Stimulated activated naive CD8-positive, alpha-beta T cell treated with anti-CD3 and anti-CD28 coated beads, Interleukin-15, amount 100 ng/mL, for 72 hours (primary cell): ENCODE results near the gene CHD6.

Experiments
- ATAC-seq: fragments of 150-1000 bp; cut with Tn5 transposase; 2 replicates; pipeline ENCODE4 v1.10.0; 2021; ENCODE audit warnings: mild to moderate bottlenecking, moderate library complexity
- DNase-seq, 2 donors: peaks; one replicate each; pipeline ENCODE4 v3.0.0; 2021 to 2022
- H3K27ac Mint-ChIP-seq, 2 donors: one replicate each; pipeline ENCODE4 v1.8.0; 2022; ENCODE audit warnings: mild to moderate bottlenecking in 2 of 2, mixed read lengths in 2 of 2, moderate library complexity in 2 of 2
- H3K27me3 Mint-ChIP-seq: one replicate; pipeline ENCODE4 v1.8.0; 2022; ENCODE audit warnings: mixed read lengths
- H3K4me1 Mint-ChIP-seq: one replicate; pipeline ENCODE4 v1.8.0; 2022; ENCODE audit warnings: mild to moderate bottlenecking, mixed read lengths
- H3K4me3 Mint-ChIP-seq, 2 donors: one replicate each; pipeline ENCODE4 v1.8.0; 2022; ENCODE audit warnings: mild to moderate bottlenecking in 2 of 2, mixed read lengths in 2 of 2, moderate library complexity in 1 of 2
- H3K9me3 Mint-ChIP-seq, 2 donors: one replicate each; pipeline ENCODE4 v1.8.0; 2022; ENCODE audit warnings: mixed read lengths in 2 of 2

CHD6 gene

GRCh38 chr20:41631826-41632225 is 13.6 kb upstream of the CHD6 start:
- no peak overlapping the region for H3K27ac Mint-ChIP-seq
- H3K27me3 Mint-ChIP-seq, result peaks cover 7% of the 10 kb centered on the region
- ATAC-seq, result no peak
- no peaks in the 10 kb centered on the region for H3K9me3 Mint-ChIP-seq
- no peak for DNase-seq
- no peak overlapping the region for H3K4me3 Mint-ChIP-seq
- H3K4me1 Mint-ChIP-seq, result no peaks in the 10 kb centered on the region

GRCh38 chr20:41630846-41631245 is 12.7 kb upstream of the CHD6 start:
- no peak for DNase-seq
- H3K9me3 Mint-ChIP-seq, result no peaks in the 10 kb centered on the region
- no peaks in the 10 kb centered on the region for H3K4me1 Mint-ChIP-seq
- no peak overlapping the region for H3K4me3 Mint-ChIP-seq
- no peak for ATAC-seq
- no peak overlapping the region for H3K27ac Mint-ChIP-seq
- peaks cover 7% of the 10 kb centered on the region for H3K27me3 Mint-ChIP-seq

GRCh38 chr20:41627611-41628244 is 9.6 kb upstream of the CHD6 start:
- DNase-seq, result no peak
- ATAC-seq, result no peak

GRCh38 chr20:41627001-41627495 is 8.9 kb upstream of the CHD6 start:
- Mint-ChIP-seq H3K4me1 (no peaks in the 10 kb centered on the region), H3K27me3 (peaks cover 7% of the 10 kb centered on the region), H3K27ac (no peak overlapping the region), H3K4me3 (no peak overlapping the region), H3K9me3 (no peaks in the 10 kb centered on the region)
- DNase-seq, result no peak
- ATAC-seq, result no peak

More at GRCh38 chr20:41627611-41628244, 9.6 kb upstream of the CHD6 start:
- Mint-ChIP-seq H3K4me3 (no peak overlapping the region), H3K9me3 (no peaks in the 10 kb centered on the region), H3K4me1 (no peaks in the 10 kb centered on the region), H3K27me3 (peaks cover 7% of the 10 kb centered on the region), H3K27ac (no peak overlapping the region)

GRCh38 chr20:41623625-41624375 is 5.6 kb upstream of the CHD6 start:
- no peak for ATAC-seq
- peaks cover 7% of the 10 kb centered on the region for H3K27me3 Mint-ChIP-seq
- peaks cover 10% of the 10 kb centered on the region for H3K4me1 Mint-ChIP-seq
- no peak overlapping the region for H3K27ac Mint-ChIP-seq
- no peak for DNase-seq
- no peaks in the 10 kb centered on the region for H3K9me3 Mint-ChIP-seq
- no peak overlapping the region for H3K4me3 Mint-ChIP-seq

- Mint-ChIP-seq H3K27me3 (peaks cover 2% of the 10 kb centered on the region), H3K4me1 (peaks cover 10% of the 10 kb centered on the region), H3K4me3 (no peak overlapping the region), H3K27ac (no peak overlapping the region), H3K9me3 (no peaks in the 10 kb centered on the region)
- ATAC-seq (no peak), DNase-seq (no peak)
These were observed 4.4 kb upstream of the CHD6 start for GRCh38 chr20:41622584-41622983.

GRCh38 chr20:41621971-41622370 is 3.8 kb upstream of the CHD6 start:
- Mint-ChIP-seq H3K27ac (no peak overlapping the region), H3K4me1 (peaks cover 15% of the 10 kb centered on the region), H3K4me3 (no peak overlapping the region), H3K27me3 (no peaks in the 10 kb centered on the region), H3K9me3 (no peaks in the 10 kb centered on the region)
- no peak for ATAC-seq
- DNase-seq, result no peak

GRCh38 chr20:41621421-41621820 is 3.2 kb upstream of the CHD6 start:
- Mint-ChIP-seq H3K4me1 (peaks cover 21% of the 10 kb centered on the region), H3K9me3 (no peaks in the 10 kb centered on the region), H3K4me3 (no peak overlapping the region), H3K27ac (no peak overlapping the region), H3K27me3 (no peaks in the 10 kb centered on the region)
- DNase-seq, result no peak
- ATAC-seq, result no peak

GRCh38 chr20:41619360-41620100 is 1.4 kb upstream of the CHD6 start:
- Mint-ChIP-seq H3K4me1 (peaks cover 39% of the 10 kb centered on the region), H3K27me3 (no peaks in the 10 kb centered on the region), H3K9me3 (no peaks in the 10 kb centered on the region), H3K27ac (no peak overlapping the region), H3K4me3 (peak overlapping the region; percentile 12 to 95)
- DNase-seq (no peak), ATAC-seq (no peak)

- no peaks in the 10 kb centered on the region for H3K27me3 Mint-ChIP-seq
- DNase-seq (no peak), ATAC-seq (no peak)
- H3K9me3 Mint-ChIP-seq, result no peaks in the 10 kb centered on the region
- H3K4me3 Mint-ChIP-seq, result peak overlapping the region; percentile 82 to 95
- H3K27ac Mint-ChIP-seq, result no peak overlapping the region
- peaks cover 42% of the 10 kb centered on the region for H3K4me1 Mint-ChIP-seq
These were observed 682 bp upstream of the CHD6 start for GRCh38 chr20:41618807-41619311.

- ATAC-seq, result peak; percentile 11
- Mint-ChIP-seq H3K27me3 (no peaks in the 10 kb centered on the region), H3K27ac (peak overlapping the region; percentile 95 to 96), H3K9me3 (no peaks in the 10 kb centered on the region), H3K4me1 (peaks cover 52% of the 10 kb centered on the region), H3K4me3 (peak overlapping the region; percentile 87 to 95)
- DNase-seq, result peak; percentile 26 to 33
These were observed 897 bp downstream of the CHD6 start for GRCh38 chr20:41617059-41617901.

GRCh38 chr20:41616228-41616627 is 1.9 kb downstream of the CHD6 start:
- H3K27me3 Mint-ChIP-seq, result no peaks in the 10 kb centered on the region
- H3K9me3 Mint-ChIP-seq, result no peaks in the 10 kb centered on the region
- H3K27ac Mint-ChIP-seq, result no peak overlapping the region
- H3K4me3 Mint-ChIP-seq, result peak overlapping the region; percentile 87 to 95
- DNase-seq (no peak), ATAC-seq (no peak)
- H3K4me1 Mint-ChIP-seq, result peaks cover 57% of the 10 kb centered on the region

- no peaks in the 10 kb centered on the region for H3K9me3 Mint-ChIP-seq
- peak overlapping the region in 1 of 2 donors; percentile 24 for H3K4me3 Mint-ChIP-seq
- ATAC-seq (no peak), DNase-seq (no peak)
- peaks cover 57% of the 10 kb centered on the region for H3K4me1 Mint-ChIP-seq
- H3K27ac Mint-ChIP-seq, result peak overlapping the region in 1 of 2 donors; percentile 13
- H3K27me3 Mint-ChIP-seq, result no peaks in the 10 kb centered on the region
These were observed 2.5 kb downstream of the CHD6 start for GRCh38 chr20:41615676-41616075.

GRCh38 chr20:41615110-41615509 is 3.1 kb downstream of the CHD6 start:
- H3K27ac Mint-ChIP-seq, result no peak overlapping the region
- no peak for DNase-seq
- peak overlapping the region in 1 of 2 donors; percentile 3 for H3K4me3 Mint-ChIP-seq
- H3K9me3 Mint-ChIP-seq, result no peaks in the 10 kb centered on the region
- H3K27me3 Mint-ChIP-seq, result no peaks in the 10 kb centered on the region
- no peak for ATAC-seq
- peaks cover 60% of the 10 kb centered on the region for H3K4me1 Mint-ChIP-seq

GRCh38 chr20:41613321-41613720 is 4.9 kb downstream of the CHD6 start:
- ATAC-seq, result no peak
- no peaks in the 10 kb centered on the region for H3K9me3 Mint-ChIP-seq
- no peak overlapping the region for H3K4me3 Mint-ChIP-seq
- no peak overlapping the region for H3K27ac Mint-ChIP-seq
- H3K4me1 Mint-ChIP-seq, result peaks cover 66% of the 10 kb centered on the region
- DNase-seq, result no peak
- no peaks in the 10 kb centered on the region for H3K27me3 Mint-ChIP-seq
